Right lobe of liver (tissue), 6 donors: Measurements from ENCODE around the gene UBE2E2. TPM values are rescaled to one million over a fixed set of nuclear protein-coding genes. Genes with fewer than 3 reads are reported as not detected.

Experiments used
- ATAC-seq, 4 donors: fragments of 200-7000 bp; cut with Tn5 transposase; one replicate each; pipeline ENCODE4 v1.9.1; 2020; ENCODE audit warnings: mild to moderate bottlenecking in 4 of 4, moderate library complexity in 4 of 4
- DNase-seq, 3 donors: peaks; one replicate each; pipeline ENCODE4 v3.0.0-alpha.2; 2020
- H3K27ac ChIP-seq, 3 donors: fragments of 200-600 bp; one replicate each; pipeline ENCODE4 v1.8.0; 2022
- H3K27me3 ChIP-seq, 2 donors: fragments of 200-600 bp; one replicate each; pipeline ENCODE4 v1.8.0; 2022
- H3K36me3 ChIP-seq, 4 donors: fragments of 200-600 bp; sonication (generic) in 1 of 4; one replicate each; pipeline versions ENCODE4 v1.5.1 to v1.8.0; 2017 to 2022; ENCODE audit warnings: control low read depth in 1 of 4
- H3K4me1 ChIP-seq, 4 donors: fragments of 200-600 bp; sonication (generic) in 1 of 4; one replicate each; pipeline versions ENCODE4 v1.5.1 to v1.8.0; 2017 to 2022; ENCODE audit warnings: control low read depth in 1 of 4
- H3K4me3 ChIP-seq, 3 donors: fragments of 200-600 bp; one replicate each; pipeline ENCODE4 v1.8.0; 2022
- H3K9me3 ChIP-seq, 4 donors: fragments of 200-600 bp; sonication (generic) in 1 of 4; one replicate each; pipeline versions ENCODE4 v1.5.1 to v1.8.0; 2017 to 2022; ENCODE audit warnings: control low read depth in 1 of 4
- CTCF ChIP-seq, 4 donors: fragments of 200-600 bp in 3 of 4; fragments of 450-650 bp in 1 of 4; IDR thresholded peaks; one replicate each; pipeline versions ENCODE4 v1.5.1 to v1.8.0; 2016 to 2022; ENCODE audit warnings: antibody characterized with exemption in 4 of 4, mild to moderate bottlenecking in 2 of 4
- POLR2A ChIP-seq: fragments of 450-650 bp; IDR thresholded peaks from one replicate; pipeline ENCODE4 v1.6.1; 2017; ENCODE audit warnings: antibody characterized with exemption, mild to moderate bottlenecking
- WGBS: methylation state at CpG from one replicate; pipeline ENCODE4 v1.1.6; 2018; ENCODE audit warnings: low coverage, low lambda C conversion rate; ENCODE audit not compliant: insufficient coverage; ENCODE audit errors: missing lambda C conversion rate; 5-methylcytosine and 5-hydroxymethylcytosine counted together
- intact Hi-C, 2 donors: fragments of 100-400 bp; cut with DNase I; formaldehyde crosslinking; loops; one replicate each; pipeline versions ENCODE4 v1.11.2 to v1.14.1; 2022
- total RNA-seq, 6 experiments: library from RNA; depleted of rRNA in 2 of 6; stranded (reverse); fragments of >200 nt in 2 of 6; fragmentation: NEBNext Ultra II Directional in 3 of 6; extraction: Animal tissue kit (Norgen Biotek cat#: 25700) in 3 of 6; gene quantifications; one replicate each; pipeline versions ENCODE4 v1.1.0 to v1.2.4, GENCODE V29; 2016 to 2023
- donor health status: DM: no; HTN: yes; CAD: no.
- donor health status: DM: no; HTN: no; CAD: no.
- donor health status: DM: no; HTN: no; CAD: no.
- donor health status: DM: no; HTN: yes; CAD: no.
- donor health status: DM: no; HTN: yes; CAD: no.

Gene UBE2E2
- total RNA-seq, 6 experiments from 2014 or later, result 17.2 to 29.1 (median 18.1) TPM

- TF ChIP-seq CTCF (IDR thresholded peaks at IDR 0.05) (no peak), POLR2A (no peak)
- ATAC-seq, result peak in 1 of 4 donors; percentile 28
- Histone ChIP-seq H3K27ac (no peak overlapping the region), H3K36me3 (no peaks in the 10 kb centered on the region), H3K4me1 (no peaks in the 10 kb centered on the region), H3K4me3 (no peak overlapping the region), H3K27me3 (no peaks in the 10 kb centered on the region), H3K9me3 (no peaks in the 10 kb centered on the region)
- intact Hi-C loops, result no loop called here
- DNase-seq, result no peak
- WGBS, result 60% methylated on average over 8 of the region's 12 CpGs
Measured at GRCh38 chr3:23619705-23620637, 416.8 kb downstream of the UBE2E2 start.

GRCh38 chr3:23620638-23621015, 417.5 kb downstream of the UBE2E2 start:
- no peak for ATAC-seq
- no peak for DNase-seq
- TF ChIP-seq CTCF (IDR thresholded peaks at IDR 0.05) (no peak), POLR2A (no peak)
- WGBS, result 51% methylated on average over 4 of the region's 4 CpGs
- H3K4me1 ChIP-seq, result no peaks in the 10 kb centered on the region
- intact Hi-C loops, result no loop called here
- no peaks in the 10 kb centered on the region for H3K36me3 ChIP-seq
- H3K27me3 ChIP-seq, result no peaks in the 10 kb centered on the region
- H3K27ac ChIP-seq, result no peak overlapping the region
- no peak overlapping the region for H3K4me3 ChIP-seq
- no peaks in the 10 kb centered on the region for H3K9me3 ChIP-seq

DNA sequence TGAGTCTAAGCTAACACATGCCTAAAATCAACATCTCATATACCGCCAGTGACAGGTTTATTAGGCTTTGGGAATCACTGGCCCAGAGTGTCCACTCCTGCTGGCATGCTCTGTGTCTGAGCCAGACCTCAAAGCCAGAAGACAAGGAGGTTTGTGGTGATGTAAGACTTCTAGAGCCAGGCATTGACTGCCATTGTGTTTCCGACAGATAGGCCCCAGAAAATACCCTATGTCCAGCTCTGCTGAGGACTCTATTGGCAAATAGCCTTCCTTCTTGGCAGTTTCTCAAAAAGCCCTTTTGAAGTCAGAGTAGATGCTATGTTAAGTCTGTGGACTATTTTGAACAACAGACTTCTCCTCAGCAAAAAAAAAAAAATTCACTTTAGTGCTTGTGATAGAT, 420.7 kb downstream of the UBE2E2 start:
- Histone ChIP-seq H3K9me3 (no peaks in the 10 kb centered on the region), H3K27me3 (no peaks in the 10 kb centered on the region), H3K36me3 (no peaks in the 10 kb centered on the region), H3K27ac (no peak overlapping the region), H3K4me3 (no peak overlapping the region), H3K4me1 (no peaks in the 10 kb centered on the region)
- DNase-seq (no peak), ATAC-seq (no peak)
- WGBS, result 81% methylated on average over 2 of the region's 2 CpGs
- TF ChIP-seq POLR2A (no peak), CTCF (IDR thresholded peaks at IDR 0.05) (no peak)
- intact Hi-C loops, result no loop called here

DNA sequence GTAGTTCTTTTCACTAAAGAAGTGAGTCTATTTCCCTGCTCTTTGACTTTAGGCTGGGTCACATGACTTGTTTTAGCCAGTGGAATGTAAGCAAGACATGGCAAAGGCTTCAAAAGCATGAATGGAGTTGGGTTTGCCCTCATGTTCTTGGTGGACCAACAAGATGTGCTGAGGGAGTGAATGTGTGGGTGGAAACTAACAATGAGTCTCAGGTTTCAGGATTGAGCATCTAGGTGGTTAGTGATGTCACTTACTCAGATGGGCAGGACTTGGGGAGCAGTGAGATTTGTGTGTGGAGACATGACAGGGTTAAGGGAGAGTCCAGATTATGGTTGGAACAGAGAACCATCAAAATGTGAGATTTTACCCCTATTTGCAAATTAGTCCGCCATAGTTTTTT, 421.2 kb downstream of the UBE2E2 start:
- no peak for TF ChIP-seq POLR2A
- TF ChIP-seq CTCF (IDR thresholded peaks at IDR 0.05), result no peak
- H3K27ac ChIP-seq, result no peak overlapping the region
- no peak overlapping the region for H3K4me3 ChIP-seq
- DNase-seq (no peak), ATAC-seq (no peak)
- WGBS, result 31% methylated on average over 1 of the region's 1 CpG
- intact Hi-C loops, result no loop called here
- no peaks in the 10 kb centered on the region for H3K36me3 ChIP-seq
- no peaks in the 10 kb centered on the region for H3K4me1 ChIP-seq
- no peaks in the 10 kb centered on the region for H3K27me3 ChIP-seq
- no peaks in the 10 kb centered on the region for H3K9me3 ChIP-seq
